ENCODE measurements around the gene IGF1R.

- TF ChIP-seq POLR2A (IDR thresholded peaks at IDR 0.05; ENCODE audit: low read length) (no peak), GATA1 (IDR thresholded peaks at IDR 0.05; ENCODE audit: low read depth, low read length) (no peak)
Measured at GRCh38 chr15:98997312-98997711, 349.0 kb downstream of the IGF1R start.
